SKM-1 treated with dmso at 0.1 percent for 144 hours (cell line): ENCODE measurements around the gene FBXL15.

Experiments used
- DNase-seq: peaks from one replicate; lab custom pipeline; 2025; ENCODE audit not compliant: unreplicated experiment; lab: John Stamatoyannopoulos, UW

The FBXL15 gene

GRCh38 chr10:102424916-102425315 is 4.3 kb downstream of the FBXL15 start:
- no peak for DNase-seq

DNA sequence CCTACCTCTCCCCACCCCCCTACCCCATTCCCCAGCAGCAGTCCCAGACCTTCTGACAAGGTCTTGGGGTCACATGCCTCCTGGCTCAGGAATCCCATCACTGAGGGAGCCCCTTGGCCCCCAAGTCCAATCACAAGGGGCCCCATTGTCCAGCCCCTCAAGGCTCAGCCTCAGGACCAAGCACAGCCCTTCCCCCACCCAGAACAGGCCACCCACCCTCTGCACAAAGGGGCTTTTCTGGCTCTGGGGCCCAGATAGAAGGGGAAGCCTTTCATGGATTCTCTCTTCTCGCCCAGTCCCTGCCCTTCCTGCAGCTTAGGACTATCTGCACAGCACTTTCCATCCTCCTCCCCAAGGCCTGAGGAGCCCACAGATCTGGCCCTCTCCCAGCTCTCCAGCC is 4.8 kb downstream of the FBXL15 start:
- DNase-seq: no peak

DNA sequence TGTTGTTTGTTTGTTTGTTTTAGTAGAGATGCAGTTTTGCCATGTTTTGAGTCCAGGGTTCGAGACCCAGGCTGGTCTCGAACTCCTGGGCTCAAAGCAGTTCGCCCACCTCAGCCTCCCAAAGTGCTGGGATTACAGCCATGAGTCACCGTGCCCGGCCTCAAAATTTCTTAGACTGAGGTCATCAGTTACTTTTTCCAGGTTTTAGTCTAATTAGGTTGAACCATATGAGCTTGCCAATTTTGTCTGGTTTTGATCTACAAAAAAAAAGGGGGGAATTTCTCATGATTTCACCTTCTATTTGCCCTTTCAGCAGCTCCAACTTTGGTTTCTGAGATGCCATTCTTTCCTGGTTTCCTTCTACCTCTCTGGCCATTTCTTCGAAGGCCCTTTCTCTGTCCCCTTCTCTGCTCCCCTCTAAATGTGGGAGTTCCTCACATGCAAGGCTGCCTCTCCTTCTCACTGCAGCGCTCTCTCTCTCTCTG is 6.2 kb downstream of the FBXL15 start:
- DNase-seq: no peak

DNA sequence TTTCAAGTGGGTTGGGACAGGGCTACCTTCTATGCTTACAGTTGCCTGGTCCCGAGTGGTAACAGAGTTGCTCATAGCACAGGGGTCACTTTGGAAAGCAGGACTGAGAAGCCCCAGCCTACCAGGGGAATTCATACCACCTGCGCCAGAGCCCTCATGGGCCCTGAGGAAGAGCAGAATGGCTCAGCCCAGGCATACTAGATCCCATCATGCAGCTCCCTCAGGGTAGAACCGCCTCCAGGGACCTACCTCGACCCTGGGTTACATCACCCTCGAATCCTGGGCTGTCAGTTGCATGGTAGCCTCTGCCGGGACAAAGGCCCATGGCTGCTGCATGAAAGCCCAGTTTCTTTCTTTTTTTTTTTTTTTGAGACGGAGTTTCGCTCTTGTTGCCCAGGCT is 8.8 kb downstream of the FBXL15 start:
- no peak for DNase-seq

DNA sequence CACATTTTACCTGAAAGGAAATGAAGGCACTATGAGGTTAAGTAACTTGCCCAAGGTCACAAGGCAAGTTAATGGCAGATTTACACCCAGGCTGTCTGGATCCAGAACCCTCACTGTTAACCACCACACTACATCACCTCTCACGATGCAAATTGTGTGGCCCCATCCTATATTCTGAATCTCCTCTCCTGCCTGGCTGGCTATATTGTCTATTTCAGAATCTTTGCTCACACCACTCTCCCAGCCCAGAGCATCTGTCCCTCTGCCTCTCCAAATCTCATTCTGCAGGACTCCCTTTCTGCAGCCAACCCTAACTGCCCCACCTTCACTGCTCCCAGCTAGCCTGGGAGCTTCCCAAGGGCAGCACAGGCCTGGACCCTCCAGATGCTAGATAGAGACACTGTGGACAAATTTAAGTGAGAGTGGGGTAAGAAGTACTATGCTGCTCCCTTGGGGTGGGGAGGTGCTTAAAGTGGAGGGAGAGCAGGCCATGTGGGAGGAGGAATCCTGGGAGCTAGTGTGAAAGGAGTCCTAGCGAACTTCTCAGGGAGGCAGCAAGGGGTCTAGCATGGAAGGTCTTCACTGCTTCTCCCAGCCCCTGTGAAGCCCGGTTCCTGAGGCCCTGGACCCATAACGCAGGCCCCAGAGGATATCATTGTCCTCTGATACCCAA is 11.0 kb downstream of the FBXL15 start:
- DNase-seq: no peak

- peak; percentile 96 for DNase-seq
Measured at GRCh38 chr10:102432162-102432950, 11.7 kb downstream of the FBXL15 start, which contains the start of gene CUEDC2. Gene CUEDC2 (minus strand): TSS chr10:102432574. CDS start chr10:102425188, 7,386 bp downstream.

GRCh38 chr10:102433619-102434046 is 13.0 kb downstream of the FBXL15 start:
- DNase-seq: peak; percentile 48

- peak; percentile 17 for DNase-seq
Measured at GRCh38 chr10:102434394-102435132, 13.9 kb downstream of the FBXL15 start.

- DNase-seq: no peak
Measured at GRCh38 chr10:102435133-102435497, 14.5 kb downstream of the FBXL15 start.

- no peak for DNase-seq
Measured at GRCh38 chr10:102435529-102436233, 15.0 kb downstream of the FBXL15 start.

- DNase-seq: no peak
Measured at GRCh38 chr10:102436312-102436711, 15.7 kb downstream of the FBXL15 start.

DNA sequence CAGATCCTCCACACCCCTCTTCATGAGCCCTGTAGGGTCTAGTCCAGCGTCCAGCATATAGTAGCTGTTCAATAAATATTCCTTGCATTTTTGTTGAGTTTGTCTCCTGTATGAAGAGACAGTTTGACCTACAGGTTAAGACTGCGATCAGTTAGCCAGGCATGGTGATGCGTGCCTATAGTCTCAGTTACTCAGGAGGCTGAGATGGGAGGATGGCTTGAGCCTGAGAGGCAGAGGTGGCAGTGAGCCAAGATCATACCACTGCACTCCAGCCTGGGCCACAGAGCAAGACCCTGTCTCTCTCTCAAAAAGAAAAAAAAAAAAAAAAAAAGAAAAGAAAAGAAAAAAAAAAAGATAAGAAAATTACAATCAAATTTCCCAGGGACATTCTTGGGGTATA is 16.9 kb downstream of the FBXL15 start:
- DNase-seq: no peak

- no peak for DNase-seq
Measured at GRCh38 chr10:102438374-102438773, 17.7 kb downstream of the FBXL15 start.

GRCh38 chr10:102444851-102445250 is 24.2 kb downstream of the FBXL15 start:
- DNase-seq: no peak

DNA sequence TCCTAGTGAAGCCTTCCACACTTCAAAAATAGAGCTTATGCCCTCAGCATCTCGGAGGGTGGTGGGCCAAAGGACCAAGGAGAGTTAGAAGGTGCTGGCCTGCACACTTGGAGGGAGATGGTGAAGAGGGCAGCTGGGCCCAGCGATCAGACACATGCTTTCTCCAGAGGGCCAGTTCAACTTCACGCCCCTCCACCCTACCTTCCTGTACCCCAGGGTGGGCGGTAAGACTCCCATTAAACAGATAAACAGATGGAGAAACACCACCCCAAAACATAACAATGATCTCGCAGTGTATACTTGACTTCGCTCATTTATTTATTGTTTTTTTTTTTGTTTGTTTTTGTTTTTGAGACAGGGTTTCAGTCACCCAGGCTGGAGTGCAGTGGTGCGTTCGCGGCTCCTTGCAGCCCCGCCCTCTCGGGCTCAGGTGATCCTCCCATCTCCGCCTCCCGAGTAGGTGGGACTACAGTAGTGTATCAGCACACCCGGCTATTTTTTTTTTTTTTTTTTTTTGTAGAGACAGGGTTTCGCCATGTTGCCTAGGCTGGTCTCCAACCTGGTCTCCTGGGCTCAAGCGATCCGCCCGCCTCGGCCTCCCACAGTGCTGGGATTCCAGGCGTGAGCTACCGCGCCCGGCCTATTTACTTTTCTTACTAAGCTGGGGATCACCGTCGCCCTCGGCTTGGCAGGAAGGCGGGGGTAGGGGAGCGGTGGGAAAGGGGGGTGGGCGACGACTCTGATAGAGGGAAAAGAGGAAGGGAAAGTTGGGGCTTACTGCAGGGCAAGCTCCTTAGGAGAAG is 28.9 kb downstream of the FBXL15 start:
- peak; percentile 34 for DNase-seq

DNA sequence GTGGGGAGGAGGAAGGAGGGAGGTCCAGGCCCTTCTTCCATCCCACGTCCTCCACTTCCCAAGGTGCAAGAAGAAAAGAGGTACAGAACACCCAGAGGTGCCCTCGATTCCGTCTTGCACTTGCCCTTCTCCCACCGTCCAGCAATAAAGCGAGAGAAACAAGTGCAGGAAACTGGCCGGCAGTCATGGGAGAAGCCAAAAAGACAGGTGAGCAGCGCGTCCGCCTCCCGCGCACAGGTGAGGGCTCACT is 29.4 kb downstream of the FBXL15 start:
- DNase-seq: no peak

DNA sequence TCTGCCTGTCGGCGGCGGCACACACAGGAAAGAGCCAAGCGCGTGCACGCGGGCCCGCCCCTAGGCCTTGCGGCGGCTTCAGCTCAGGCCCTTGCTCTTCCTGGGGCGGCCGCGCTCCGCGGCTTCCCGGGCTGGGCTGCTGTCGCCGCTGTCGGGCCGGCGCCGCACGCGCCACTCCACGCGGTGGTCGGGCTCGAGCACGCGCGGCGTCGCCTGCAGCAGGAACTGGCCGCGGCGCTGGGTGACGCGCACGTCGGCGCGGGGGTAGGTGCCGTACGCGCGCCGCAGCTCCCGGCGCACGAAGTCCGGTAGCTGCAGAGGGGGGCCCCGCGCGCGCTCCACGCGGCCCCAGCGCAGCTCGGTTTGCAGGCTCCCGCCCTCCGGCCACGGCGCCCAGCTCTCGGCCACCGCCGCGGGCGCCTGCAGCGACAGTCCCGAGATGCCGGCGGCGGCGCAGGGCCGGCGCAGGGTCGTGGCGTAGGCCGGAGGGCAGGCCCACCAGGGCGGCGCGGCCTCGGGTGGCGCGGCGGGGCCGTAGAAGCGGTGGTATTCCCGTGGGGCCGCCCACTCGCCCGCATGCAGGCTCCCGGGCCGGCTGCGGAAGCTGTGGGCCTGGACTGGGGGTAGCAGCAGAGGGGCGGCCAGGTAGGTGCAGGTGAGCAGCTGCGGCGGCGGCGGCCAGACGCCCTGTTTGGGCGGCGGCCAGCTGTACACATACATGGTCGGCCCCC is 29.9 kb downstream of the FBXL15 start:
- DNase-seq: peak; percentile 79

DNA sequence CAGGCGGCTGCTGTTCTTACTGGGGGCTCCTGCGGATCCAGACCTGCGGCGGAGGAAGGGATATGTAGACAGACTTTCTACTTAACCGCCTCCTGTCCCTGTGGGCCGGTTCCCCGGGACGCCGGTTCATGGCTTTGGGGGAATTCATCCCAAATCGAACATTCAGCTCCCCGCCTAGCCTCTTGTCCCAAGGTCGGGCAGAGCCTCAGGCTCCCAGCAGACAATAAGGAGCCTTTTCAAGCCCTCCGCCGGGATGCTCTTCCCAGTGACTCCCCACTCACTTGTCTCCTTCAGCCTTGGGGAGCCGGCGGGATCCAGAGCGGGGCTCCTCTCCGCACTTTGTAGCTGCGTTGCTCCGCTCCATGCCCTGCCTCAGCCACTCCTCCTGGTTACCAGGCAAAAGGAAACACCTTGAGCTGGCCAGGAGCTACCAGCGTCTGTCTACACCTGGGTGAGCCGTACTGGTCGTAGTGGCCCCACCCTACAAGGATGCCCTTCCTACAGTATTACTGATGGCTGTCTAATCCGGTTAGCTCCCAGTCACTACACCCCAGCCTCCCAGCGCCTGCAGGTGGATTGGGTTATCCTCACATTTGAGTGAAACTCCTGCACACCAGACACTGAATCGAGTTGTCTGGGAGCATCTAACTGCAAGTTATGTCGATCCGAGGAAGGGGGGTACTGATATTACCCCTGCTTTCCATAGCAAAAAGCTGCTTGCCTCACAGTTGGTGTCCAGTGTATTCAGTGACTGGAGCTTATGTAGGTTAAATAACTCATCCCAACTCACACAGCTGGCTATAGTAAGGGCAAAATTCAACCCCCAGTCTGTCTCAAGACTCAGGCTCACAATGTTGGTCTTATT is 30.7 kb downstream of the FBXL15 start, which contains the start of gene C10orf95:
Gene C10orf95 (minus strand): TSS at position 439 of the 865 bp plus-strand sequence. CDS start 450 bp downstream, outside the sequence.
- DNase-seq: no peak
